Gastroesophageal sphincter (tissue), 4 donors: ENCODE data around the gene RRAD. TPM values are rescaled to one million over a fixed set of nuclear protein-coding genes. Genes with fewer than 3 reads are reported as not detected.
A peak's percentile ranks its signal among the peaks of the same experiment; 100 is the strongest.
"Not testable (repeated sequence)": the region's sequence is repeated elsewhere in the genome, so short reads cannot be mapped to it uniquely, and the experiment has no call there.

Experiments used
- ATAC-seq: fragments of 150-250 bp; one replicate; pipeline ENCODE4 v1.9.1; 2016; ENCODE audit warnings: mild to moderate bottlenecking, moderate library complexity
- H3K27ac ChIP-seq, 4 donors: fragments of 200-600 bp; sonication (generic) in 3 of 4; 1 replicate in 3 of 4; 2 replicates in 1 of 4; pipeline ENCODE4 v1.5.1; 2016 to 2019
- H3K27me3 ChIP-seq: fragments of 200-600 bp; sonication (generic); one replicate; pipeline ENCODE4 v1.5.1; 2019
- H3K36me3 ChIP-seq, 2 donors: fragments of 200-600 bp; sonication (generic); one replicate each; pipeline ENCODE4 v1.5.1; 2019; ENCODE audit warnings: control low read depth in 1 of 2
- H3K4me1 ChIP-seq, 3 donors: fragments of 200-600 bp; sonication (generic); 1 replicate in 2 of 3; 2 replicates in 1 of 3; pipeline ENCODE4 v1.5.1; 2016 to 2019; ENCODE audit warnings: control low read depth in 2 of 3
- H3K4me3 ChIP-seq, 2 donors: fragments of 200-600 bp; sonication (generic); one replicate each; pipeline ENCODE4 v1.5.1; 2019; ENCODE audit warnings: mild to moderate bottlenecking in 1 of 2, moderate library complexity in 1 of 2
- H3K9me3 ChIP-seq, 3 donors: fragments of 200-600 bp; sonication (generic); one replicate each; pipeline ENCODE4 v1.5.1; 2017 to 2019; ENCODE audit warnings: control low read depth in 2 of 3
- CTCF ChIP-seq, 4 experiments: fragments of 200-600 bp in 2 of 4; fragments of 450-650 bp in 2 of 4; sonication (generic) in 1 of 4; IDR thresholded peaks; one replicate each; pipeline ENCODE4 v1.5.1; 2017 to 2019; ENCODE audit warnings: antibody characterized with exemption in 4 of 4, mild to moderate bottlenecking in 2 of 4, moderate library complexity in 2 of 4
- EP300 ChIP-seq: sonication (generic); formaldehyde crosslinking; IDR thresholded peaks from one replicate; pipeline ENCODE4 v1.6.1; 2017; ENCODE audit warnings: antibody characterized with exemption, mild to moderate bottlenecking
- POLR2A ChIP-seq, 2 donors: fragments of 450-650 bp; IDR thresholded peaks; one replicate each; pipeline ENCODE4 v1.6.1; 2017; ENCODE audit warnings: antibody characterized with exemption in 2 of 2, mild to moderate bottlenecking in 2 of 2, moderate library complexity in 1 of 2
- POLR2AphosphoS5 ChIP-seq: sonication (generic); formaldehyde crosslinking; IDR thresholded peaks from one replicate; pipeline ENCODE4 v1.6.1; 2017; ENCODE audit warnings: antibody characterized with exemption
- WGBS, 2 donors: methylation state at CpG; one replicate each; pipeline ENCODE4 v1.1.5; 2018; ENCODE audit warnings: low coverage in 1 of 2; 5-methylcytosine and 5-hydroxymethylcytosine counted together
- total RNA-seq, 4 donors: library from RNA; depleted of rRNA; stranded (reverse); fragments of >200 nt; gene quantifications; one replicate each; pipeline ENCODE4 v1.1.0, GENCODE V29; 2016

The RRAD gene
- total RNA-seq, 4 donors from 2014 or later, result 33.4 to 103 (median 50.8) TPM

GRCh38 chr16:66946974-66947301 is 21.6 kb upstream of the RRAD start:
- 14 to 32% methylated on average over 5 of the region's 5 CpGs for WGBS, 2 donors
- TF ChIP-seq POLR2A (IDR thresholded peaks at IDR 0.05) (no peak), EP300 (no peak), POLR2AphosphoS5 (no peak), CTCF (IDR thresholded peaks at IDR 0.05) (no peak)
- Histone ChIP-seq H3K4me1 (peaks cover 0 to 27% (median 9%) of the 10 kb centered on the region in 3 donors), H3K27ac (peak overlapping the region in 1 of 4 donors; percentile 23), H3K4me3 (no peak overlapping the region), H3K27me3 (peaks cover 1% of the 10 kb centered on the region), H3K9me3 (no peaks in the 10 kb centered on the region), H3K36me3 (peaks cover 0 to 22% of the 10 kb centered on the region in 2 donors)
- ATAC-seq, result no peak

GRCh38 chr16:66946541-66946940 is 21.2 kb upstream of the RRAD start:
- Histone ChIP-seq H3K4me1 (peaks cover 0 to 27% (median 9%) of the 10 kb centered on the region in 3 donors), H3K27me3 (no peaks in the 10 kb centered on the region), H3K9me3 (no peaks in the 10 kb centered on the region), H3K36me3 (peaks cover 0 to 26% of the 10 kb centered on the region in 2 donors), H3K27ac (no peak overlapping the region), H3K4me3 (no peak overlapping the region)
- ATAC-seq, result no peak
- WGBS, 2 donors, result 25 to 73% methylated on average over 1 of the region's 7 CpGs
- no peak for TF ChIP-seq EP300
- TF ChIP-seq POLR2A (IDR thresholded peaks at IDR 0.05), result no peak
- no peak for TF ChIP-seq POLR2AphosphoS5
- TF ChIP-seq CTCF (IDR thresholded peaks at IDR 0.05), result no peak

GRCh38 chr16:66945939-66946338 is 20.6 kb upstream of the RRAD start:
- no peaks in the 10 kb centered on the region for H3K9me3 ChIP-seq
- peak overlapping the region in 1 of 4 donors; percentile 10 for H3K27ac ChIP-seq
- no peak for ATAC-seq
- TF ChIP-seq CTCF (IDR thresholded peaks at IDR 0.05) (no peak), EP300 (no peak), POLR2AphosphoS5 (no peak), POLR2A (IDR thresholded peaks at IDR 0.05) (no peak)
- peaks cover 0 to 27% (median 9%) of the 10 kb centered on the region in 3 donors for H3K4me1 ChIP-seq
- H3K27me3 ChIP-seq, result no peaks in the 10 kb centered on the region
- H3K36me3 ChIP-seq, result peaks cover 0 to 32% of the 10 kb centered on the region in 2 donors
- no peak overlapping the region for H3K4me3 ChIP-seq
- WGBS, 2 donors, result 63 to 83% methylated on average over 3 to 4 of the region's 4 CpGs

GRCh38 chr16:66944971-66945370 is 19.6 kb upstream of the RRAD start:
- not testable (repeated sequence) for H3K27me3 ChIP-seq, H3K4me3 ChIP-seq, H3K9me3 ChIP-seq, ATAC-seq
- 78% methylated on average over 6 of the region's 9 CpGs; no CpG with 5 or more reads in 1 of the 2 donors for WGBS, 2 donors
- Histone ChIP-seq H3K4me1 (peaks cover 0 to 27% (median 9%) of the 10 kb centered on the region in 3 donors), H3K36me3 (peaks cover 0 to 42% of the 10 kb centered on the region in 2 donors), H3K27ac (peak overlapping the region in 1 of 4 donors; percentile 10)

- no peak for ATAC-seq
- Histone ChIP-seq H3K9me3 (no peaks in the 10 kb centered on the region), H3K4me3 (no peak overlapping the region), H3K36me3 (peaks cover 0 to 51% of the 10 kb centered on the region in 2 donors), H3K27ac (no peak overlapping the region), H3K4me1 (peaks cover 0 to 23% (median 9%) of the 10 kb centered on the region in 3 donors), H3K27me3 (no peaks in the 10 kb centered on the region)
- 68% methylated on average over 3 of the region's 5 CpGs; no CpG with 5 or more reads in 1 of the 2 donors for WGBS, 2 donors
- TF ChIP-seq CTCF (IDR thresholded peaks at IDR 0.05) (no peak), EP300 (no peak), POLR2AphosphoS5 (no peak), POLR2A (IDR thresholded peaks at IDR 0.05) (no peak)
These were observed 18.7 kb upstream of the RRAD start for GRCh38 chr16:66944054-66944441.
